ENCODE results near the gene LAMTOR2.

LAMTOR2 gene

DNA sequence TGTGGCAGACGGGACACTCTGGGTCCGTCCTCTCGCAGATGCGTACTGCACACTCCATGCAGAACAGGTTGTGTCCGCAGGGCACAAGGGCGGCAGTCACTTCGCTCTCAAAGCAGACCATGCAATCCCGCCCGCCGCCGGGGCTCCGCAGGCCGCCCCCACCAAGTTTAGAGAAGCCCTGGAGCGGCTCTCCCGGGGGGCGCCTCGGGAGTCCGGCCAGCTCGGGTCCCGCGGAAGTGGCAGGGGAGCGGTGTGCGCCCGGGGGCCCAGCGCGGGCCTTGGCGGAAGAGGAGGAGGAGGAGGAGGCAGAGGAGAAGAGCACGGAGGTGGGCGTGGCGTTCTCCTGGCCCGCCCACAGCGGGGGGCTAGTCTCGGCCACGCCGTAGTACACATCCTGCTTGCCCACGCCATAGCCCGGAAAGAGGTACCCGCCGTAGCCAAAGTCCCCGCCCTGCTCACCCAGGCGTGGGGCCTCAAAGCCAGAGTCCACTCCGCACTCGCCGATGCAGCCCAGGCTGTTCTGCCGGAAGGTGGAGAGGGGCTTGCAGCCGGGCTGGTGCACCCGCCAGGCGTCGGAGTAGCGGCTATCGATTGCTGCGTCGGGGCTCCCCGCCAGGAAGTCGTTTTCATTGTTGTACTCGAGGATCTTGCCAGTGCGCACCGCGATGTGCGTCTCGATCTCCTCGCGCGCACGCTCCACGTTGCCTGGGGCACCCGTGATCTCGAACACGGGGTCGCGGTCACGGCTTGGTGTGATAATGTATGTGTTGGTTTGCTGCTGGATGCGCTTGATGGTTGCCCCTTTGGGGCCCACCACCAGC, 22.2 kb downstream of the LAMTOR2 start:
- no peak for DNase-seq (ENCODE audit: low spot score)

DNA sequence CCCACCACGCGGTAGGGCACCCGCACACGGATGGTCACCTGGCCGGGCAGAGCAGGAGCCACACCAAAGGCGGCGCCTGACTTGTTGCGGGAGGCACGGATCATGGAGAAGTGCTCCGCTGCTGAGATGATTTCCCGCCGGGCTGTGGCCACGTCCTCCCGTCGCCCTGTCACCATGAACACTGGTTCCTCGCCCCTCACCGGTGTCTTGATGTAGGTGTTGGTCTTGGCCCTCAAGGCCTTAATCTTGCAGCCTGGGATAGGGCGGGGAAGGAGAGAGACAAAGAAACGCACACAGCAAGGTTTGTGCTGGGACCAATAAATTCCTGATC, 22.8 kb downstream of the LAMTOR2 start:
- DNase-seq (ENCODE audit: low spot score): no peak

DNA sequence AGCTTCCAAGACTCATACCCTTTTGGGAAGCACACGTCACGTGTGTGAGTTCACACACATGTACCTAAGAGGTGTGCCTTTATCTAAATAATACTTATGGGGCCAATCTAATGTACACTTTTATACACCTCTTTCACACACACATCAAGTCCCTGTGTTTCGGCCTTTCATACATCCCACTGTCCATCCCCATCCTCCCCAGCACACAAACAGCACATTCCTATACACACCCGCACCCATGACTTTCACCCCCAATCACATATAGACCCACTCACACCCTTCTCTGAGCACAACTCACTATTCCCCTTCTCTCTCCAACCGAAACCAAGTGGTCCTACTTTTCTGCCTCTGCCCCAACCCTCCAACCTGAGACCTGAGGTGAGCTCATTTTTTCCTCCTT, 24.1 kb downstream of the LAMTOR2 start:
- DNase-seq (ENCODE audit: low spot score): no peak

DNA sequence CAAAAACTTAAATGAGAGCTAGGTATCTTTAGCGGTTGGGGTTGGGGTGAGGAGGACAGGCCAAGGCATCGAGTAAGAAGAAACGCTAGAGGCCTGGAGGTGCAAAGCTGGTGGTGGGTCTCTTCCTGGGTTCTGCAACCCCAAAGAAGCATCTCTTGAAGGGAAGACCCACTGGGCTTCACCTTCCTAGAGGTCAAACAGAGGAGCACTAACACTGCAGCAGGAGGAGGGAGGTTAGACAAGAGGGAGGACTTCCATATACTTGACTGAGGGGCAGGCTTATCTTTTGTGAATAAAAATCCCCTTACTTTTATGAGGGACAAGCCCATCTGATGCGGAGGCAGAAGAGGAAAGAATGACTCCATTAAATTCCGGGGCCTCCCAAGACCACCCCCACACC, 25.2 kb downstream of the LAMTOR2 start:
- DNase-seq (ENCODE audit: low spot score): no peak

DNA sequence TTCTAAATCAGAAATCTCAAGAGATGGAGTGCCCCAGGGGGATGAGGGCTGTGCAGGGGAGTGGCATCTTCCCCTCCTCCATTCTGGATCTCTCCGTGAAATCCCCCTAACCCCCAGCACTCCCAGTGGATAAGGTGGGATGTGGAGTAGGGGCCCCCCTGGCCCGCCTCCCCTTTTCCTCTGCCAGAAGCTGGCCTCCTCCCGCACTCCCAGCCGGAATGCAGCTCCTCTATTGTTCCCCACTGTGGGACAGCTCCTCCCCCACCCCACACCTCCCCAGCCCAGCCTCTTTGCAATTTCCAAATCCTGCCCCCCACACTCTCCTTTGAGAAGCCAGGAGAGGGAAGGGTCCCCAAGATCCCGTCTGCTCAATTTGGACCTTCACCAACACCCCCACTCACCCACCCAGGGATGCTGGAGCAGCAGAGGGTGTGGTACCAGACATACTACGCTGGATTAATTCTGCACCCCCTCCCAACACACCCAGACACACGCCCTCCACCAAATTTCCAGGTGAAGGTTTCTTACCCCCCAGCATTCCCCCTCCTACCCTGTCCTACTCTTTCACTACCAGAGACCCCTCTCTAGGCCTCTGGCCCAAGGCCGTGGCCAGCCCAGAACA, 25.8 kb downstream of the LAMTOR2 start:
- no peak for DNase-seq (ENCODE audit: low spot score)

DNA sequence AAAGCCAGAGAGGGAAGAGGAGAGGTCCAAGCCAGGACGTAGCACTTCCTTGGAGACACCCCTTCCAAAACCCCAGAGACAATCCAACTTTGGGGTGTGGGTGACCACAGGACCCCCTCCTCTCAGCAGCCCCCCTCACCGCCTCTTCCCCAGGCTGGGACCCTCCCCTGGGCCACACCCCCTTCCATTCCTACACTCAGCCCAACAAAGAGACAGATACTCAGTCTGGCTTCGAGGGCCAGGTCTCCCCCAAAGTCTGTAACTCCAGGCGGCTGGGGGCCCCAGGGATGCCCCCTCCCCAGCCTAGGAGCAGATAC, 26.2 kb downstream of the LAMTOR2 start:
- DNase-seq (ENCODE audit: low spot score): no peak

DNA sequence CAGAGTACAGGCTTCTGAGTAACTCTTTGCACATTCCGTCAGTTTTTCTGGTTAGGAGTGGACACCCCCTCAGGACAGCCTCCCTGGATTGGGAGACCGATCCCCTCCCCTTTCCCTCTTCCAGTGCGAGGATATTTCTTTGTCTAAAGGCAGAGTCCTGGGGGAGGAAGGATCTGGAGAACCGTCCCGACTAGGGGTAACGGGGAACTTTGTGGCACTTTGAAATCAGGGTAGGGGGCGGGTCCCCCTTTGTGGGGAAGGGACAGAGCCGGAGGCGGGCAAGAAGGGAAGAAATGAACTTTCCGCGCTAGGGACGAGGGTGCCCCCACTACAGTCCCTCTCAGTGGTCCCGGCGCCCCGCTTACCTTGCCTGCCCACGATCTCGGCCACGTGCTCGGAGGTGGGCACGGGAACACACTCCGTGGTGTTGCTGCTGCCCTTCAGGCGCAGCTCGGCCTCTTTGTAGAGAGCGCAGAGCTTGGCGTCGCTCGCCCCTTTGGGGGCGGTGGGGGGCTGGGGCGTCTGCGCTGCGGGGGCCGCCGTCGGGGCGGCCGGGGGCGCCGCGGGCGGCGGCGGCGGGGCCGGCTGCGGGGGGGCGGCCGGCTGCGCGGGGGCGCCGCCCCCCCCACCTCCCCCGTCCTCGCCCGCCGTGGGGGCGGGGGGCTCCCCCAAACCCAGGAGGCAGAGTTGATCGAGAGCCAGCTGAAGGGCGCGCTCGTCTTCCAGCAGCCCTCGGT, 26.8 kb downstream of the LAMTOR2 start:
- no peak for DNase-seq (ENCODE audit: low spot score)

DNA sequence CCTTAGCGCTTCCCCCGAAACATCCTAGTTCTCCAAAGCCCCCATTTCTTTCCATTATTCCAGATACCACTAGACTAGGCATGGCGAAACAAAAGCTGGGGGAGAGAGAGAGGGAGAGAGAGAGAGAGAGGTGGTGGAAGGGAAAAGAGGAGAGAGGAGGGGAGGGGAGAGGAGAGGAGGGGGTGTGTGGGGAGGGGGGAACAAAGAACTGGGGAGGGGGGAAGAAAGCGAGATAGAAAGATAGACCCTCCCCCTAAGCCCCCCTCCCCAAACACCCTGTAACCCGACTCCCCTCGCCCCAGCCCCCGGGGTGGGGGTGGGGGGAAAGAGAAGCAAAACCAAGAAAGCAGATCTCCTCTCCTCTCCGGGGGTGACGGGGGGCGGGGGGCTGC, 27.3 kb downstream of the LAMTOR2 start:
- DNase-seq (ENCODE audit: low spot score): no peak

DNA sequence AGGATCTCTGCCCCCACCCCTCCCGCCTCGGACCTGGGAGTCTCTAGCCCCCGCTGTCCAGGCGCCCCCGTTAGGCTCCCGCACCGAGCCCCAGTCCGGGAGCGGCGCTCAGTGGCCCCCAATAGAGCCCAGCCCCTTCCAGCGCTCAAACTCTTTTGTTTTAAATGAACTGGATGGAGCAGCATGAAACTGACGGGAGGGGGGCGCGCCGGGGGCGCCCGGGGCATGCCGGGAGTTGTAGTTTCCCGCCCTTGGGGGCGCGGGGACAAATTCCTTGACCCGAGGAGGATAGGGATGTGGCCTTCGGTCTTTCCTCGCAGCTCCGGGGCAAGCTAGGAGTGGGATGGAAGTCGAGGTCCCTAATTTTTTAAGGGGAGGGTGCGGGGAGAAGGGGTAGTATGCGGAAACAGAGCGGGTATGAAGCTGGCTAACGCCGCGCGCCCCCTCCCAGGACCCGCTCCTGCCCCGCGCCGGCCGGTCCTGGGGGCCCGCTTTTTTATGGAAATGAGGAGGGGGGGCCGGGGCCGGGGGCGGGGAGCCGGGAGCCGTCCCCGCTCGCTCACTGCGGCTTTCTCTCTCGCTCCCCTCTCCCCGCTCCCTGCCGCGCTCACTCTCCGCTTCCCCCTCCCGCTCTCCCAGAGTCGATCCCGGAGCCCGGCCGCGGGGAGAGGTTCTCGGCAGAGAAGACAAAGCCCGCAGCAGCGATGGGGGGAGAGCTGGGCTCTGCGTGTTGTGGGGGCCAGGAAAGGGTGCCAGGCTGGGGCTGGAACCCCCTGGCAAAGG, 27.9 kb downstream of the LAMTOR2 start, which contains the start of gene MEX3A:
TSS of gene MEX3A (minus strand) at position 157 of the 783 bp plus-strand sequence. CDS start 467 bp downstream, outside the sequence.
- DNase-seq (ENCODE audit: low spot score): peak; percentile 76

DNA sequence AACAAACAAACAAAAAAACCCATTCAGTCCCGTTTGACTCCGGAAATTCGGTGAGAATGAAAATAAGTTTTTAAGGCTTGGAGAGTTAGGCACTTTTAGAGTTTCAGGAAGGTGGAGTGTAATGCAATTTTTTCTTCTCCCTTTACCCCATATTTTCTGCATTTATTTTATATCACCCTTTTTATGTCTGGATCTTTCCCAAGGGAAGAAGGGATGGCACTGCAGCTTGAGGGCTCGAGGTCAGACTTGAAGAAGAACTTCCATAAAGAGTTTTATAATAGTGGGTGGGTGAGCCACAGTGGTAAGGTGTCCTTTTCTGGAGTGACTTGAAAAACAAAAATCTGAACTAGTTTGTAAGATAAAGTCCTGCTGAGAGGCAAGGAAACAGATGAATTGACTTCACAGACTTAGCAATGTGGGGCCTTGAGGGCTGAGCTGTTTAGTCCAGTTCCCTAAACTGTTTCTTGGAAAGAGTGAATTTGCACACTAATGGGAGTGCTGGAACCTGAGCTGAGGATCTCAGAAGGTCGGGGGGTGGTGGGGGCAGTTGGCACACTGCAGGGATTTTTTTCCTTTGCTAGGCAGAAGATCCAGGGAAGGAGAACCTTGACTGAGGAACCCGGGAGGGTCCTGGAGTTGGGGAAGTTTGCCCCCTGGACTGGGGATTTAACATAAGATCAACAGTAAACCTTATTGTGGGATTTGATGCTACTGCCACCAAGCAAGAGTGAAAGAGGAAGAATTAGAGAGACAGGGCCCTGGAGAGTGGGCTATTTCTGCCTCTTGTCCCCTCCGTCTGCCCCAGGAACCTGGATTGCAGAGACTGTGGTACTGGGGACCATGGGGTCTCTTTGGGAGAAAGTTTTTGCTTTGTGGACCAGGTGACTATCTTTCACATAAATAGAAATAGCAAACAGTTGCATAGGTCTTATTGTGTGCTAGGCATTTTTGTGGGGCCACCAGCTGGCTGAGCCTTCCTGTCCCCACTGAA, 29.5 kb downstream of the LAMTOR2 start:
- DNase-seq (ENCODE audit: low spot score): no peak

DNA sequence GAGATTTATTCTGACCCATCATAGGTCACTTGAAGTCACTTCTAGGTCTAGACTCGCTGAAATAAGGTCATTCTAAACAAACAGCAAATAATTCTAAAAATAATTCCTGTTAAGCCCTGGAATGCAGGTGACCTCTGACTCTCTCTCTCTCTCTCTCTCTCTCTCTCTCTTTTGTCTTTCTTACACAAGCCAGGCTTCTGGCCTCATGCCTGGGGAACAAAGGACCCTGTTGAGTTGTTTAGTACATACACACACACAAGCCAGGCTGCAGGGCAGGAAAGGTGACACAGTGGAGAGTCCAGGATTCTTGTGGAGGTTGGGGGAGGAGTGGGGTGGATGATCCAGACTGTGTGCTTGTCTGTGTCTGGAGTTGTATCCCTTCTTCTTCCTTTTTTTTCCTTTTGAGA, 31.7 kb downstream of the LAMTOR2 start:
- DNase-seq (ENCODE audit: low spot score): no peak

DNA sequence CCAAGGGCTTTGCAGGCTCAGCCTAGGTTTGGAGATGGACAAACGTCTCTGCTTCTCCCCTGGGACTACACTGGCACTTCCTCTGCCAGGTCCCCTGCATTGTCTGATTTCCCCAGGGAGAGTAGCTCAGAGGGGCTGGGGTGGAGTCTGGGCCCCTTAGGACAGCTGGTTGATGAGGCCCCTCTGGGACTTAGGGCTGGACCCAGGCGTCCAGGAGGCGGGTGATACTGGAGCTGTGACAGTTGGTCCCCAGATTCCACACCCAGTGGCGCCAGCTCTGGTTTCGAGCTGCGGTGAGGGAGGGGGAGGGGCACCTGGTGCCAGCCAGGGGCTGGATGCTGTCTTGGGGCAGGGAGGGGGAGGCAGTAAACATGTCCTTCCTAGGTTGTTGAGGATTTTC, 35.1 kb downstream of the LAMTOR2 start:
- DNase-seq (ENCODE audit: low spot score): no peak

DNA sequence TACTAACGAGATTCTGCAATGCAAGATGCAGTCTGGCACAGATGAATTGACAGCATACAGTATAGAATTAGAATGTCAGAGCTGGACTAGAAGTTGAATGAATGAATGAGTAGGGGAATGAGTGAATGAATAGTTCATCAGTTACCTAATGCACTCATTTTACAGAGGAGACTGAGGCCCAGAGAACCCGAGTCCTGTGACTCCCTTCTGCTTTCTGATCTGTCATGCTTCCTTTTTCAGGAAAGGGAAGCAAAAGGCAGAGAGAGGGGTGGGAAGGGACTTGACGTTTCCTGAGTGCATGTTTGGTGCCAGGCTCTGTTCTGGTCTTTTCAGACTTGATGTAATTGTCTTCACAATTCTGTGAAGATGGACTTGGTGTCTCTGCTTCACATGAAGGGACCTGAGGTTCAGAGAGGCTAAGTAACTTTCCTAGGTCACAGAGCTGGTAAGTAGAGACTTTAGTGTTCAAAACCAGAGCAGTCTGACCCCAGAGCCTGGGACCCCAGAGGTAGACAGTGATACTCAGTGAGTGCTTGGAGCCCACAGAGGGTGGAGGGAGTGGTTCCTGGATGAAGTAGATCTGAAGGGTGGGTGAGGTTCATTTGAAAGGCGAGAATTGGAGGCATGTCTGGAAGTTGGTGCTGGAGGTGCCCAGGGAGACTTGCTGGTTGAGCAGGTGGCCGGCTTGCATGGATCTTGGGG, 35.7 kb downstream of the LAMTOR2 start:
- DNase-seq (ENCODE audit: low spot score): no peak

DNA sequence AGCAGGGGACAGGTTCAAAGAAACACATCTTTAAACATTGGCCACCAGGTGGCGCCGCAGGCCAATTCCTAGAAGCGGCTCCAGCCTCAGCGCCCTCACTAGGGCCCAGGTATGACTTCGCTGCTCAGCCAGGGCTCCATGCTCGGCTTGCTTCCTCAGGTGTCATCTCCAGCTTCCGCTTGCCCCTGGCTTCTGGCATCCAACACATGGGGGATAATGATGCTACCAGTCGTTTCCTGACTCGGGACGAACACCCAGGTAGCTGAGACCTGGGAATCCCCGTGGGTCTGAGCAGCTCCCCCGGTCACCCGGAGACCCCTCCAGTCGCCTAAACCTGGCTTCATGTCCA, 36.2 kb downstream of the LAMTOR2 start:
- DNase-seq (ENCODE audit: low spot score): peak; percentile 86

DNA sequence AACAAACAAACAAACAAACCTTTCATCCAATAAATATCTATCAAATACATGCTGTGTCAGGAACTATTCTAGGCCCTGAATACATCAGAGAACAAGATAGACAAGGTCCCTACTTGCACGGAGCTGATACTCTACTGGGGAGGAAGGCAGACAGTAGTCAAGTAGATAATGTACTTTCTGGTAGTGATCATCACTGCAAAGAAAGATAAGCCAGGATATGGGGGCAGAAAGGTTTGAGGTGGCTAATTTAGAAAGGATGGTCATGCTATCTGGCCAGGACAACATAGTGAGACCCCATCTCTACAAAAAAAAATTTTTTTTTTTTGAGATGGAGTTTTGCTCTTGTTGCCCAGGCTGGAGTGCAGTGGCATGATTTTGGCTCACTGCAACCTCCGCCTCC, 37.0 kb downstream of the LAMTOR2 start:
- DNase-seq (ENCODE audit: low spot score): no peak

DNA sequence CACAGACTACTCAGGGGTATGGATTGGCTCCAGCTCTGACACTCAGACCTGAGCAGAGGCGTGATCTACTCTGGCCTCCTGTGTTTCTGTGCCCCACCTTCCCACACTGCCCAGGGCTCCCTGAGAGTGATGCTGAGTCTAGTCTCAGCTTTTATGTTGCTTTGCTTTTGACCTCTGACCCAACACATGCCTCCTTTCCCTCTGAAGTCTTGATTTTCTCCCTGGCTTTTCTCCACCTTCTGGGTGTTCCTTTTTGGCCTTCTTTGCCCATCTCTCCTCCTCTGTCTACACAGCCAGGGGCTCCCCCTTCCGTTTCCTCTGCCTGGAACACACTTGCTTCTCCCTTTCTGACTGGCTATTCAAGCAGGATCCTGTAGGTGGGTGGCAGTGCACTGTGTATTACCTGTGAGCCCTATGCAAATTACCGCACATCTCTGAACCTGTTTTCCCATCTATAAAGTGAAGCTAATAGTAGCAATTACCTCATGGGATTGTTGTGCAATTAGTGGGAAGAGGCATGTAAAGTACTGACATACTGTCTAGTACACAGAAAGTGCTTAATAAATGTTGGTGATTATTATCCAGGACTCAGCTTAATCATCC, 41.4 kb downstream of the LAMTOR2 start:
- no peak for DNase-seq (ENCODE audit: low spot score)

DNA sequence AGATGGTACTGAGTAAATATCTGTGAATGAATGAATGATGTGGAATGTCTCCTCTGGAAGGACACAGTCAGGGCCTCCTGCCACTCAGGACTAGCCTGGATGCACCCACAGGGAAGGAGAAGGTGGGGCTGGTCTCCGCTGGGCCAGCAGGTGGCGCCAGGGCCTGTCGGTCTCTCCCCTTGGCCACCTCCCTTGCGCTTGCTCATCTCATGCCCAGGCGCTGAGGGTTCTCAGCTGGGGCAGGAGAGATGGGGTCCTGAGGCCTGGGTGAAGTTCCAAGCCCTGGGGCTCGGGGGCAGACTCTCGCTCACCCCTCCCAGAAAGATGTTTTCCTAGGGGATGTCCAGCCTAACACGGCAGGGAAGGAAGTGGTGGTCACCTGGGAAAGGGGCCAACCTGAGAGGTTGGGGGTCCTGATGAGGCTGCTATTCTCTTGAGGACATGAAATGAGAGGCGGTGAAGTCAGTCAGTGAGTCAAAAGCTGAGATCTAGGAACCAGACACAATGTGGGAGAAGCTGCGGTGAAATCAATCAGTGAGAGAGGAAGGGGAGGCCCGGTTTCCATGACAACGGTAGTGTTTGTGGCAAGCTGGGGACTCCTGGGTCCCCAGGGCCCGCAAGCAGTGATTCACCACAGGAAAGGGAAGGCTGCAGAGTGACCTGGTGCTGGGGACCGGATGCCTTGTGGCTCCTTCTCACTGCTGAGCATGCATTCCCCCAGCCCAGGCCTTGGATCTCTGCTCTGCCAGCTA, 42.2 kb downstream of the LAMTOR2 start:
- peak; percentile 89 for DNase-seq (ENCODE audit: low spot score)

DNA sequence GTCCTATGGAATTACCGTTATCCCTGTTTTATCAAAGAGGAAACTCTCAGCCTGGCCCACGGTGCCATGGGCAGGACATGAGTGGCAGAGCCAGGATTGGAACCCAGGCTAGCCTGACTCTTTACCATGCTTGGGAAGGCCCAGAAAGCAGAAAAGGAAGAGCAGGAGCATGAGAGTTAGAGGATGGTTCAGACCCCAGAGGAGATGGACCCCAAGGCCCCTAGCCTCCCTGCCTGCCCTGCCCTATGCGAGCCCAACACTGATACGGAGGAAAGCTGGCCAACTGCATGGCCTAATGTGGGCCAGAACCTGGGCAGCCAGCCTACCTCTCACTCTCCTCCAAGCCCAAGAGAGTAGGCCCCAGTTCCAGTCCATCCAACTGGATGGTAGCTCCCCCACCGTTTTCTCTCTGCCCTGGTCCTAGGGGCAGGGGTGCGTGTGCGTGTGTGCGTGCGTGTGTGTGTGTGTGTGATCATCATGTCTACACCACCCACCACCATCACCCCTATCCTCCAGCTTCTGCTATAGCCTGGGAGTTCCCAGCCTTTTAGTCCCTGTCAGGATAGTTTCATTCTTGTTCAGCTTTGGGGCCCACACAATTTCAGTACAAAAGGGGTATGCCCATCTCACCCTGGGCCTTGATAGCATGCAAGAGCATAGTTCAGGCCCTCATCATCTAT, 43.1 kb downstream of the LAMTOR2 start:
- no peak for DNase-seq (ENCODE audit: low spot score)

DNA sequence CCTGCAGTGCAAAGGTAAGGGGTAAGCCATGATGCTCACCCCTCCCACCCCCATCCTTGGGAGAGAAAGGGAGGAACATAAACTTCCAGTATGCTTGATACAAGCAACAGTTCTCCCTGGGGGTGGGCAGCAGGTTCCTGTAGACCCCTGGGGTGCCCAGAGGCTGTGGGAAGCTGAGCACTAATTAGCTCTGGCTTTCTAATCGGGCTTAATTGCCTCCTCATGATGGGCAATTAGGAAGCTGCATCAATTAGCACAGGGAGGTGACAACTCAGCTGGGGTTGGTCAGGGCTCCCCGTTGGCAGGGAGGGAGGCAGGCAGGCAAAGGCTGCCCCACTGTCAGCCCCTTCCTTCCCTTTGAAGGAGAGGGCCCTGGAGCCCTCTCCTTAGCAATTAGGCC, 44.2 kb downstream of the LAMTOR2 start:
- DNase-seq (ENCODE audit: low spot score): no peak

Data from LoVo (cell line).